Kidney epithelial cell (primary cell): ENCODE measurements around the gene CLDN14. TPM values are rescaled to one million over a fixed set of nuclear protein-coding genes. Genes with fewer than 3 reads are reported as not detected.

Experiments
- DNase-seq: peaks from one replicate; pipeline ENCODE4 v3.0.0-alpha.2; 2010; ENCODE audit warnings: low read depth
- H3K27me3 ChIP-seq: 2 replicates; pipeline ENCODE4 v1.6.0; 2011; ENCODE audit warnings: low read length; ENCODE audit not compliant: control insufficient read depth, insufficient read depth
- H3K36me3 ChIP-seq: 2 replicates; pipeline ENCODE4 v1.5.1; 2011; ENCODE audit warnings: low read length; ENCODE audit not compliant: control insufficient read depth, insufficient read depth
- H3K4me3 ChIP-seq: 2 replicates; pipeline ENCODE4 v1.5.1; 2011; ENCODE audit warnings: low read depth, mild to moderate bottlenecking, control low read depth, low read length
- total RNA-seq: library from RNA; depleted of rRNA; stranded (reverse); fragments of >200 nt; gene quantifications from 2 replicates; pipeline ENCODE4 v1.2.3, GENCODE V29; 2015
- TF ChIP-seq, protein P1 (sequence below): IDR thresholded peaks from 2 replicates; pipeline ENCODE4 v1.5.1; 2011; ENCODE audit warnings: mild to moderate bottlenecking, moderate library complexity, low read length, control low read depth, inconsistent platforms; ENCODE audit not compliant: insufficient read depth, poor library complexity, severe bottlenecking

Gene CLDN14
- total RNA-seq, 1 donor from 2014 or later = 2.1 TPM

DNA sequence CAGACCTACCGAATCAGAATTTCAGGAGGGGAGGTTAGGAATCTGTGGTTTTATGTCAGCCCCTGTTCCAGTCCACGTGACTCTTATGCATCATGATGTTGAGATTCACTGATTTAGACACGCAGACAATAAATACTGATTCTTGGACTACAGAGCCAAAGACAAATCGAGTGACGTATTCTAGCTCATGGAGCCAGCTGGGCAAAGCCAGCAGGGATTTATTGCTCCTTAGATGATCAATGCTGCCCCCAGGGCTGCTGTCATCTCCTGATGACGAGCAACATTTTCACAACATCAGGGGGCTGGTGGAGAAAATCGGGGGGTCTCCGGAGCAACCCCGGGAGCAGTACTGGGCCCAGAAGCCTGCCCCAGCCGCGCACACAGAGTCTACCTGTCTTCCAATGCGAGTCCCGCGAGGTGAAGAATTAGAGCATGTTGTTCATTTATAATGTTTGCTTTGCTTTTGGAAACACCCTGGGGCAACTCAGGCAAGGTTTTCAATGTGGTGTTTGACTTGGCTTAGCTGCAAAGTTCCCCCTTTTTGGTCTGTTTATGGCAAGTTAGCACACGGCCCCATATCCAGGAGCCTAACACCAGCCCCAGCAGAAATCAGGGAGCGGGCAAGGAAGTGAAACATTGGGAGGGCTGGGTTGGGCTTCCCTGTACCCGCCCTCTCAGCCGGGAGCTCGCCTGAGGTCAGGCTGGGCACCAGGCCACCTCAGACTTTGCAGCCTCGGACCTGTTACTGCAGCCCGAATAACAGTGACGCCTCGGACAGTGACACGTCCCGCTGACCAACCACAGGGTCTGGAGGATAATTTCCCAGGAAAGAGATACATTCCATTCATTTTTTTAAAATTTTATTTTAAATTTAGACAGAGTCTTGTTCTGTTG, 19.9 kb upstream of the CLDN14 start:
- H3K4me3 ChIP-seq = no peak overlapping the region
- no peaks in the 10 kb centered on the region for H3K36me3 ChIP-seq
- H3K27me3 ChIP-seq = no peaks in the 10 kb centered on the region
- DNase-seq = no peak
- TF ChIP-seq, protein P1, sequence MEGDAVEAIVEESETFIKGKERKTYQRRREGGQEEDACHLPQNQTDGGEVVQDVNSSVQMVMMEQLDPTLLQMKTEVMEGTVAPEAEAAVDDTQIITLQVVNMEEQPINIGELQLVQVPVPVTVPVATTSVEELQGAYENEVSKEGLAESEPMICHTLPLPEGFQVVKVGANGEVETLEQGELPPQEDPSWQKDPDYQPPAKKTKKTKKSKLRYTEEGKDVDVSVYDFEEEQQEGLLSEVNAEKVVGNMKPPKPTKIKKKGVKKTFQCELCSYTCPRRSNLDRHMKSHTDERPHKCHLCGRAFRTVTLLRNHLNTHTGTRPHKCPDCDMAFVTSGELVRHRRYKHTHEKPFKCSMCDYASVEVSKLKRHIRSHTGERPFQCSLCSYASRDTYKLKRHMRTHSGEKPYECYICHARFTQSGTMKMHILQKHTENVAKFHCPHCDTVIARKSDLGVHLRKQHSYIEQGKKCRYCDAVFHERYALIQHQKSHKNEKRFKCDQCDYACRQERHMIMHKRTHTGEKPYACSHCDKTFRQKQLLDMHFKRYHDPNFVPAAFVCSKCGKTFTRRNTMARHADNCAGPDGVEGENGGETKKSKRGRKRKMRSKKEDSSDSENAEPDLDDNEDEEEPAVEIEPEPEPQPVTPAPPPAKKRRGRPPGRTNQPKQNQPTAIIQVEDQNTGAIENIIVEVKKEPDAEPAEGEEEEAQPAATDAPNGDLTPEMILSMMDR = no peak

DNA sequence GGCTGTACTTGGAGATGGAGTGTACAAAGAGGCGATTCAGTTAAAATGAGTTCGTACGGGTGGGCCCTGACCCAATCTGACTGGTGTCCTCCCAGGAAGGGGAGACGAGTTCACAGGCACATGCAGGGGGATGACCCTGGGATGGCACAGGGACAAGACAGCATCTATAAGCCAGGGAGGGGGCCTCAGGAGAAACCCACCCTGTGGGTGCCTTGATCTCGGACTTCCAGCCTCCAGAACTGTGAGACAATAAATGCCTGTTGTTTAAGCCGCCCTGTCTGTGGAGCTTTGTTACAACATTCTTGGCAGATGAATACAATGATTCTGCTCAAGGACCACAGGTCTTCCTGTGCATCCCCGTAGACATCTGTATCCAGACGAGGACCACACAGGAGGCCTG, 14.6 kb upstream of the CLDN14 start:
- TF ChIP-seq, protein P1 = no peak
- Histone ChIP-seq H3K36me3 (no peaks in the 10 kb centered on the region), H3K4me3 (no peak overlapping the region), H3K27me3 (no peaks in the 10 kb centered on the region)
- DNase-seq = no peak

DNA sequence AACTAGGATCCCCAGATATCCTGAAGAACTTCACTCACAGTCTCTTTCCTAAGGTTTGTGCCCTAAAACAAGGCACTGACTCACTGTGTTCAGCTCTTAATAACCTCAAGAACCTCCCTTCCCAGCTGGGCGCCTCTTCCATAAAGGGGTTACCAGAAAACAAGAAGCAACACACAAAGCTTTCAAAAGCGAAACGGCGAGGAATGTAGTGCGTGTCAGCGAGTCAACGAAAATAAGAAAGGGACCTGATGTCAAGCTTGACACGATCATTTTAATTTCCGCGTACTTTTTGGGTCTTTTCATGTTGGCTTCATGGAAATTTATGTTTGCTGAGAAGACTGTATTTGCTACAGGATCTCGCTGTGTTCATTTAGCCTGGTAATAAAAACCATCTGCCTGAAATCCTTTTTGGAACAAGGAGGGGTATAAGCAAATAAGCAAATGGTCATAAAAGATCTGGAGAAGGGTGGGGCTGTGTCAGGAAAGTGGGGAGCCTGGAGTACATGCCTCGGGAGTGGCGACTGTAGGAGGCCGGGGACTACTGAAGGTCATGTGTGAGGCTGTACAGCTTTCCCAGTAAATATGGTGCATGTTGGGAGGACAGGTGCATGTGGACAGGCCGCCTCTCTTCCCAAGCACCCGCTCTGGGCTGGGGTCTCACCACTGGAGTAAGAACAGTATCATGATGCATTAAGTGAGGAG, 11.4 kb upstream of the CLDN14 start:
- TF ChIP-seq, protein P1 = no peak
- H3K27me3 ChIP-seq = no peaks in the 10 kb centered on the region
- no peaks in the 10 kb centered on the region for H3K36me3 ChIP-seq
- no peak for DNase-seq
- no peak overlapping the region for H3K4me3 ChIP-seq

DNA sequence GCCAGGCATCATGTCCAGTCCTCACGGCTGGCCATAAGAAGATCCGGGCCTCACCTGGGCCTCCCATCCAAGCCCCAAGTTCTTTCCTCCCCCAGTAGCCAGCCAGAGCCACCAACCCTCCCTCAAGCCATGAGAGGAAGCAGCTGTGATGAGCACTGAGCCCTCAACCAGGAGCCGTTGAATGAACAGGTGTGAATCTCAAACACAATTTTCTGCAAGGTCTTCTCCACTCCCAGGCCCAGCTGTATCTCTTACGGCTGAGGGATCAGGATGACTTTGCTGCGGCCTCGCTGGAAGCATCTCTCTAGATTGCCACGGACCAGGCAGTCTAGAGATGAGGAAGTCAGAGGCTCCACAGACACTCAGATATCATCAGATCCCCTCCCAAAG, 9.8 kb upstream of the CLDN14 start:
- DNase-seq = no peak
- Histone ChIP-seq H3K4me3 (no peak overlapping the region), H3K36me3 (no peaks in the 10 kb centered on the region), H3K27me3 (no peaks in the 10 kb centered on the region)
- TF ChIP-seq, protein P1 = no peak

DNA sequence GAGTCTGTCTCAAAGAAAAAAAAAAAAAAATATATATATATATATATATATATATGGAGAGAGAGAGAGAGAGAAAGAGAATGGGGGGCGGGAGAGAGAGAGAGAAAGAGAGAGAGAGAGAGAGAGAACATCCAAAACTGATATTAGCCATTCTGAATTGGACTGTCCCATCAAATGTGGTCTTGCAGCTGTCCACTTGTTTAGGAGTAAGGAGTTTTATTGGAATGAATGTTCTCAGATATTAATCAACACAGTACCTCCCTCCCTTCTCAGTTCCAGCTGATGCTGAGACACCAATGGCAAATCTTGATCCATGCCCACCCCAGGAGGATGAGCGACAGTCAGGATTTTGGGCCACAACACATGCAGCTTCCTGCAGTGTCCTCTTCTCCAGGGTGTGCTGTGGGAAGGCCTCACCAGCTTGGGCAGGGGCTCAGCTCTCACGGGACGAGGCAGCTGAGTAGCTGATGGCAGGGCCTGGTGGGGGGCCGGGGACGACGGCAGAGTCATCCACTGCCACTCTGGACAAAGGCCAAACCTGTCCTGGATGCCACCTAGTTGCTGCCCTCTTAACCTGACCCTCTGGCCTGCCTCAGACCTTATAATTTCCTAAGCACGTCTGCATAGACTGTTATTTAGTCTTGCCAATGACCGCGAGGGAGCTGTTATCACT, 9.3 kb upstream of the CLDN14 start:
- TF ChIP-seq, protein P1 = no peak
- Histone ChIP-seq H3K27me3 (no peaks in the 10 kb centered on the region), H3K4me3 (no peak overlapping the region), H3K36me3 (no peaks in the 10 kb centered on the region)
- DNase-seq = no peak
